Peyer's patch (tissue), 4 donors: ENCODE measurements around the gene METTL2A. TPM values are rescaled to one million over a fixed set of nuclear protein-coding genes. Genes with fewer than 3 reads are reported as not detected.
"Not testable (repeated sequence)": the region's sequence is repeated elsewhere in the genome, so short reads cannot be mapped to it uniquely, and the experiment has no call there.

Experiments used
- DNase-seq, 3 donors: peaks; one replicate each; pipeline ENCODE4 v3.0.0-alpha.2; 2017 to 2019
- H3K27ac ChIP-seq, 4 donors: fragments of 200-600 bp; sonication (generic); one replicate each; pipeline ENCODE4 v1.5.1; 2016 to 2019
- H3K27me3 ChIP-seq, 2 donors: fragments of 200-600 bp; sonication (generic); one replicate each; pipeline ENCODE4 v1.5.1; 2019
- H3K36me3 ChIP-seq, 3 donors: fragments of 200-600 bp; sonication (generic); one replicate each; pipeline ENCODE4 v1.5.1; 2016 to 2019
- H3K4me1 ChIP-seq, 4 donors: fragments of 200-600 bp; sonication (generic); one replicate each; pipeline ENCODE4 v1.5.1; 2016 to 2019
- H3K4me3 ChIP-seq, 4 donors: fragments of 200-600 bp; sonication (generic); 1 replicate in 3 of 4; 2 replicates in 1 of 4; pipeline ENCODE4 v1.5.1; 2016 to 2019; ENCODE audit warnings: mild to moderate bottlenecking in 1 of 4
- H3K9me3 ChIP-seq, 4 donors: fragments of 200-600 bp; sonication (generic); one replicate each; pipeline ENCODE4 v1.5.1; 2016 to 2019; ENCODE audit warnings: mild to moderate bottlenecking in 1 of 4
- POLR2A ChIP-seq, 2 donors: fragments of 450-650 bp; IDR thresholded peaks; one replicate each; pipeline ENCODE4 v1.5.1; 2017; ENCODE audit warnings: antibody characterized with exemption in 2 of 2, mild to moderate bottlenecking in 2 of 2, moderate library complexity in 2 of 2
- total RNA-seq, 4 donors: library from RNA; depleted of rRNA; stranded (reverse); fragments of >200 nt; gene quantifications; one replicate each; pipeline ENCODE4 v1.1.0, GENCODE V29; 2016
- TF ChIP-seq, protein P1 (sequence below), 6 experiments: fragments of 450-650 bp in 4 of 6; fragments of 200-600 bp in 2 of 6; sonication (generic) in 1 of 6; IDR thresholded peaks; one replicate each; pipeline ENCODE4 v1.5.1; 2017 to 2019; ENCODE audit warnings: antibody characterized with exemption in 6 of 6, mild to moderate bottlenecking in 3 of 6, moderate library complexity in 1 of 6

METTL2A gene
- total RNA-seq, 4 donors from 2014 or later = 10.0 to 18.2 (median 14.9) TPM

DNA sequence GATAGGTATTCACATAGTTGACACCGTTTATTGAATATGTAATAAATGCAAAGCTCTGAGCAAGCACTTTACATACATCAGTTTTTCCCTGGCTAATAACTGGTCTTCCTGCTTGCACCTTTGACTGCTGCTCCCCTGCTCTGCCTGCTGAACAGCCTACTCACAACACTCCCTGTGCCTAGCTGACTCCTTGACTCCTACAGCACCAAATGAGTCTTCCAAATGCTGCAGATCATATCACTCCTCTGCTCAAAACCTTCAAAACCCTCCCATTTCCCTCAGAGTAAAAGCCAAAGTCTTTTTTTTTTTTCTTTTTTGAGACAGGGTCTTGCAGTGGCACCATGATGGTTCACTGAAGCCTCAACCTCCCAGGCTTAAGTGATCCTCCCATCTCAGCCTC, 24.8 kb upstream of the METTL2A start:
- H3K36me3 ChIP-seq = no peaks in the 10 kb centered on the region
- no peak overlapping the region for H3K27ac ChIP-seq
- TF ChIP-seq POLR2A (IDR thresholded peaks at IDR 0.05) = no peak
- no peak for DNase-seq
- H3K9me3 ChIP-seq = no peaks in the 10 kb centered on the region
- no peaks in the 10 kb centered on the region for H3K4me1 ChIP-seq
- no peaks in the 10 kb centered on the region for H3K27me3 ChIP-seq
- H3K4me3 ChIP-seq = no peak overlapping the region

DNA sequence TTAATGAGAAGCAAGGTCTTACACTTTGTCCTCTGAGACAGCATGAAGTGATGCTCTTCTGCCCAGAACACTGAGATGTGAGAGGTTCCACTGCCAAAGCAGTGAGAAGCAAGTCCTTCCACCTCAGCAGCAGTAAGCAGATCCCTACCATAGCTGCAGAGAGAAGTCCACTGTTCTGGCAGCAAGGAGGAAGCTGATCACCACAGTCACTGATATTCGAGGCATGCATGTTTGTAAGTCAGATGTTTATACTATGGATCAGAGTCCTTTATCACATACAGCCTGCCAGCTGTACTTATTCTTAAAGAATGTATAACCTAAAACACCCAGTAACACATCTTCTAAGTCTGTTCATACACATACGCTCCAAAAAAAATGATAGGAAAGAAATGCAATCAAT, 18.2 kb upstream of the METTL2A start:
- H3K9me3 ChIP-seq = no peaks in the 10 kb centered on the region
- H3K4me1 ChIP-seq = no peaks in the 10 kb centered on the region
- no peaks in the 10 kb centered on the region for H3K27me3 ChIP-seq
- DNase-seq = no peak
- no peak overlapping the region for H3K27ac ChIP-seq
- no peaks in the 10 kb centered on the region for H3K36me3 ChIP-seq
- no peak overlapping the region for H3K4me3 ChIP-seq
- TF ChIP-seq, protein P1, sequence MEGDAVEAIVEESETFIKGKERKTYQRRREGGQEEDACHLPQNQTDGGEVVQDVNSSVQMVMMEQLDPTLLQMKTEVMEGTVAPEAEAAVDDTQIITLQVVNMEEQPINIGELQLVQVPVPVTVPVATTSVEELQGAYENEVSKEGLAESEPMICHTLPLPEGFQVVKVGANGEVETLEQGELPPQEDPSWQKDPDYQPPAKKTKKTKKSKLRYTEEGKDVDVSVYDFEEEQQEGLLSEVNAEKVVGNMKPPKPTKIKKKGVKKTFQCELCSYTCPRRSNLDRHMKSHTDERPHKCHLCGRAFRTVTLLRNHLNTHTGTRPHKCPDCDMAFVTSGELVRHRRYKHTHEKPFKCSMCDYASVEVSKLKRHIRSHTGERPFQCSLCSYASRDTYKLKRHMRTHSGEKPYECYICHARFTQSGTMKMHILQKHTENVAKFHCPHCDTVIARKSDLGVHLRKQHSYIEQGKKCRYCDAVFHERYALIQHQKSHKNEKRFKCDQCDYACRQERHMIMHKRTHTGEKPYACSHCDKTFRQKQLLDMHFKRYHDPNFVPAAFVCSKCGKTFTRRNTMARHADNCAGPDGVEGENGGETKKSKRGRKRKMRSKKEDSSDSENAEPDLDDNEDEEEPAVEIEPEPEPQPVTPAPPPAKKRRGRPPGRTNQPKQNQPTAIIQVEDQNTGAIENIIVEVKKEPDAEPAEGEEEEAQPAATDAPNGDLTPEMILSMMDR (IDR thresholded peaks at IDR 0.05) = no peak
- TF ChIP-seq POLR2A (IDR thresholded peaks at IDR 0.05) = no peak

DNA sequence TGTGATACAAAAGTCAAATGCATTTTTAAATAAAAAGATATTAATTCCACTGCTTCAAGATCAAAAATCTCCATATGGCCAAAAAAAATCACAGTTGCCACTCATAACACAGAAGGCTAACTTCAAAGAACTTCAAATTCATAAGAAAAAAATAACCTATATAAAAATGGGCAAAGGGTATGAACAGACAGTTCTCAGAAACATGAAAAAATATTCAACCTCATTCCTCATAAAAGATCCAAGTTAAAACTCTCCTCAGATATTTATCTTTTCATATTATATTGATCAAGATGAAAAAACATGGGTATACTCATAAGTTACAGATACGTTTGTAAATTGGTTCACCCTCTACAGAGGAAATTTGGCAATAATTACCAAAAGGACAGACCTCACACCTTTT, 10.6 kb upstream of the METTL2A start:
- H3K4me3 ChIP-seq = not testable (repeated sequence)

DNA sequence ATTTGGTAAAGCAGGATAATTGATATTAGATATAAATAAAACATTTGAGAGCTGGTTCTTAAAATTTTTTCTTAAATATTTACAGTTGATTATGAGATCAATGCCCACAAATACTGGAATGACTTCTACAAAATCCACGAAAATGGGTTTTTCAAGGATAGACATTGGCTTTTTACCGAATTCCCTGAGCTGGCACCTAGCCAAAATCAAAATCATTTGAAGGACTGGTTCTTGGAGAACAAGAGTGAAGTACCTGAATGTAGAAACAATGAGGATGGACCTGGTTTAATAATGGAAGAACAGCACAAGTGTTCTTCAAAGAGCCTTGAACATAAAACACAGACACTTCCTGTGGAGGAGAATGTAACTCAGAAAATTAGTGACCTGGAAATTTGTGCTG, 2.5 kb downstream of the METTL2A start:
- not testable (repeated sequence) for H3K27ac ChIP-seq, H3K9me3 ChIP-seq, DNase-seq, H3K4me3 ChIP-seq, H3K27me3 ChIP-seq
- H3K4me1 ChIP-seq = peaks cover 0 to 12% (median 3%) of the 10 kb centered on the region in 4 donors
- peaks cover 0 to 23% (median 0%) of the 10 kb centered on the region in 3 donors for H3K36me3 ChIP-seq

More for the DNA sequence above, 10.6 kb upstream of the METTL2A start:
- H3K27me3 ChIP-seq, H3K4me1 ChIP-seq, H3K9me3 ChIP-seq, DNase-seq, H3K27ac ChIP-seq, H3K36me3 ChIP-seq: not testable (repeated sequence)

DNA sequence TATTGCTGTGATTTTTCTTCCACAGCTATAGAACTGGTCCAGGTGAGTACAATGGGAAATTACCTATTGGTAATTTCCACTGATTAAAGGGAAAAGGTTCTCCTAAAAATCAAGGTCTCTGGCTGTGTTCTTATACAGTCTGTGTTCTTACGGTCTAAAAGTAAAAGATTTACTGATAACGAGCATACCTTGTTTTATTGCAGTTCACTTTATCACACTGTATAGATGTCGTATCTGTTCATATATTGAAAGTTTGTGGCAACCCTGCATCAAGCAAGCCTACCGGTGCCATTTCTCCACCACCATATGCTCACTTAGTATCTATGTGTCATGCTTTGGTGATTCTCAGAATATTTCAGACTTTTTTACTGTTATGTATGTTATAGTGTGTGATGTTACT, 11.6 kb downstream of the METTL2A start:
- not testable (repeated sequence) for H3K4me3 ChIP-seq, H3K27me3 ChIP-seq, H3K9me3 ChIP-seq, H3K4me1 ChIP-seq, H3K27ac ChIP-seq, DNase-seq
- H3K36me3 ChIP-seq = peaks cover 0 to 25% (median 0%) of the 10 kb centered on the region in 3 donors

DNA sequence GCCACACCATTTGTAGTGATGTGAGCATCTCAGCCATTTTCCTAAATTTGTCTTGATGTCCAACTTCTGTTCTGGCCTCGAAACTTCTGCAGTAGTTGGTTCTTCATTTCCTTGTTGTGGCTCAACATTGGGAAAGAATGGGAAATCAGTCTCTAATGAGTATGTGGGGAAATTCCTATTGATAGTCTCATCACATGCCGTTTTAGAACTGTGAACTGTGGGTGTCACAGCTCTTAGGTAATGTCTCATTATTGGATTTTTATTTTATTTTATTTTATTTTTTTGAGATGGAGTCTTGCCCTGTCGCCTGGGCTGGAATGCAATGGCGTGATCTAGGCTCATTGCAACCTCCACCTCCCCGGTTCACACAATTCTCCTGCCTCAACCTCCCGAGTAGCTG, 17.5 kb downstream of the METTL2A start:
- H3K27ac ChIP-seq, H3K4me3 ChIP-seq, H3K27me3 ChIP-seq, H3K9me3 ChIP-seq, DNase-seq, H3K4me1 ChIP-seq: not testable (repeated sequence)
- peaks cover 0 to 55% (median 0%) of the 10 kb centered on the region in 3 donors for H3K36me3 ChIP-seq

DNA sequence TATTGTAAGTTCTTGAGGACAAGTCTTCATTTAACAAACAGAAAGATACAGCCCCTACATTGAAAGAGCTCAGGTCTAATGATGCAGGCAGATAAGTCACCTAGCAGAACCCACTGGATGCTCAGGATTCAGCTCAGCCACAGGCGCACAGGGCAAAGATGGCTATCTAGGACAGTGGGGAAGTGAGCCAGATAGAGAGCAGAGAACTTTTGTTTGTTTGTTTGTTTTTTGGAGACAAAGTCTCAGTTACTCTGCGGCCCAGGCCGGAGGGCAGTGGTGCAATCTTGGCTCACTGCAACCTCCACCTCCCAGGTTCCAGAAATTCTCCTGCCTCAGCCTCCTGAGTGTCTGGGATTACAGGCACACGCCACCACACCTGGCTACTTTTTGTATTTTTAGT, 20.4 kb downstream of the METTL2A start:
- no peak overlapping the region for H3K4me3 ChIP-seq
- no peaks in the 10 kb centered on the region for H3K27me3 ChIP-seq
- no peak for DNase-seq
- no peak overlapping the region for H3K27ac ChIP-seq
- peaks cover 0 to 76% (median 0%) of the 10 kb centered on the region in 3 donors for H3K36me3 ChIP-seq
- TF ChIP-seq, protein P1 (IDR thresholded peaks at IDR 0.05) = no peak
- no peak for TF ChIP-seq POLR2A (IDR thresholded peaks at IDR 0.05)
- no peaks in the 10 kb centered on the region for H3K4me1 ChIP-seq
- no peaks in the 10 kb centered on the region for H3K9me3 ChIP-seq

DNA sequence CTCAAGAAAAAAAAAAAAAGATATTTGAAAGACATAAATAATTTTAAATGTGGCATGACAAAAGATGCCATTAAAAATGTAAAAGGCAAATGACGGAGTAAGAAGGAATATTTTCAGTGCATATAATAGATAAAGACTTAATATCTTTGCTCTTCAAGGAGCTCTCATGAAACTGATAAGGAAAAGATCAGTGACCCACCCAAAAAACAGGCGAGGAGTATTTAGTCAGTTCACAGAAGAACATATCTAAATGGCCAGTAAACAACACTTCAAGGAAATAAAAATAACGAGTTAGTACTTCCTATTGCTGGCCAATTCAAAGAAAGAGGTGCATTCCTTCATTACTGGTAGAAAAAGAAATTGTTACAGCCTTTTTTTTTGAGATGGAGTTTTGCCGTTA, 22.1 kb downstream of the METTL2A start:
- not testable (repeated sequence) for H3K4me1 ChIP-seq

DNA sequence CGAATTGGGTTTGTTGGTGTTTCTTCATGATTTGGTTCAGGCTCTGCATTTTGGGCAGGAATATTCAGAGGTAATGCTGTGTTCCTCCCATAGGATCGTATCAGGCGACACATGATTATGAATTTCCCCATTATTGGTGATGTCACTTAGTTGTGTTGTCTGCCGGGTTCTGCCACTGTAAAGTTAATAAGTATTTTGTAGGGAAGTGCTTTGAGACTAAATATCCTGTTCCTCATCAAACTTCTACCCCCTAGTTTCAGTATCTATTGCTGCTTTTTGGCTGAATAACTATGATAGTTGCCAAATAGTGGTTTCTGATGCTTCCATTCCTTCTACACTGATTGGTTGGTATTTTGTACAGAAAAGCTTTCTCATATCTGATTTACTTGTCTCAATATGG, 28.5 kb downstream of the METTL2A start:
- H3K4me1 ChIP-seq, DNase-seq, H3K27me3 ChIP-seq, H3K9me3 ChIP-seq, H3K4me3 ChIP-seq: not testable (repeated sequence)
- Histone ChIP-seq H3K27ac (peak overlapping the region in 1 of 4 donors; percentile 68), H3K36me3 (peaks cover 0 to 22% (median 0%) of the 10 kb centered on the region in 3 donors)

More for the DNA sequence above, 22.1 kb downstream of the METTL2A start:
- not testable (repeated sequence) for H3K27ac ChIP-seq, H3K9me3 ChIP-seq, DNase-seq, H3K27me3 ChIP-seq, H3K4me3 ChIP-seq
- peaks cover 0 to 76% (median 0%) of the 10 kb centered on the region in 3 donors for H3K36me3 ChIP-seq

DNA sequence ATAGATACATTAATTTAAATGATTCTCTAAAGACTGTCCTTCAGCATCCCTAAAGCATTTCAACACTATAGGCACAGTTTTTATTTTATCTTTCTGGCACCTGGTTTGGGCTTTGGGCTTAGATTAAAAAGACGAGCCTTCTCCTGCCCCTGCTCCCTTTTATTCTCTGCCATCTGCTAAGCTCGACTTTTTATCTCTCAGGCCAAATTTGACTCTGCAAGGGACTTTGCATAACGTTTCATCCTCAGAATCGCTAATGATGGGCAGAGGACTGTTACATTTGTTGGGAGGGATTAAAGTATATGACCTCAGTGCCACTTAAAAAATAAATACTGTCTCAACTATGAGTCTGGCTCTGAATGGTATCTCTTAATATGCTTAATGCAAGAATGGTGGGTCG, 29.3 kb downstream of the METTL2A start:
- Histone ChIP-seq H3K27ac (peak overlapping the region in 1 of 4 donors; percentile 68), H3K36me3 (peaks cover 0 to 14% (median 0%) of the 10 kb centered on the region in 3 donors)
- not testable (repeated sequence) for DNase-seq, H3K4me1 ChIP-seq, H3K4me3 ChIP-seq, H3K27me3 ChIP-seq, H3K9me3 ChIP-seq

DNA sequence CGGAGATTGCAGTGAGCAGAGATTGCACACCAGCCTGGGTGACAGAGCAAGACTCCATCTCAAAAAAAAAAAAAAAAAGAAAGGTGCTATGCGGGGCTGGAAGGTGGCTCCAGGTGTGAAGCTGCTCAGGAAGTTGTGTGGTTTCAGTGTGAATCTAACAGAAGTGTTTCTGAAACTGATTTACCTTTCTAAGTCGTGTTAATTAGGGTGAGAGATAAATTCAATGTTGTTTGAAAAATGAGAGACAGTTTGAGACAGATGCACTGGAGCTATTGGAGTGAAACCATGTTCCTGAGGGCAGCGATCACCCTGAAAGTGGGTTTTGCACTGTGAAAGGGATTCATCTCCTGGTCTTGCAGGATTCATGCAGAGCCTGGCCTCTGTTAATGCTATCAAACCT, 30.0 kb downstream of the METTL2A start:
- H3K27me3 ChIP-seq, H3K36me3 ChIP-seq, H3K4me1 ChIP-seq, H3K9me3 ChIP-seq, H3K4me3 ChIP-seq: not testable (repeated sequence)
- DNase-seq = peak in 1 of 3 donors; percentile 30
- H3K27ac ChIP-seq = peak overlapping the region in 1 of 4 donors; percentile 68

DNA sequence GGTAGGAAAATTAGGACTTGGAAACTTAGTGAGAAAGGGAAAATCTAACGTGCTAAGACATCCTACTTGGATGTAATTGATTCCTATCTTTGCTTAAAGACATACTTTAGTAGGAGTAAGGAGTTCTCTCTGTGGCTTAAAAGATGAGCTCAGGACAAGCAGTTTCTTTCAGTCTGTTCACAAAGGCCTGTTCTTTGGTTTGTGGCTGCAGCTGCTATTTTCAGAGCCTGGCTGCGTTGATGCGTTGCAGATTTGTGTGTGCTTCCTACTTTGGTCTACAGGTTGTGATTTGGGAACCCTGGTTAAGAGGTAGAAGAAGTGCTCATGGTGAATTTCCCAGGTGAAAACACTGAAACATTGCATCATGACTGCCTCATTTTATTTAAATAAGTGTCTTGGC, 30.4 kb downstream of the METTL2A start:
- peak in 2 of 3 donors; percentile 56 to 67 for DNase-seq
- H3K9me3 ChIP-seq, H3K4me1 ChIP-seq, H3K36me3 ChIP-seq, H3K4me3 ChIP-seq, H3K27me3 ChIP-seq: not testable (repeated sequence)
- H3K27ac ChIP-seq = peak overlapping the region in 1 of 4 donors; percentile 68
